Measurements from ENCODE around the gene ATP11A.

DNA sequence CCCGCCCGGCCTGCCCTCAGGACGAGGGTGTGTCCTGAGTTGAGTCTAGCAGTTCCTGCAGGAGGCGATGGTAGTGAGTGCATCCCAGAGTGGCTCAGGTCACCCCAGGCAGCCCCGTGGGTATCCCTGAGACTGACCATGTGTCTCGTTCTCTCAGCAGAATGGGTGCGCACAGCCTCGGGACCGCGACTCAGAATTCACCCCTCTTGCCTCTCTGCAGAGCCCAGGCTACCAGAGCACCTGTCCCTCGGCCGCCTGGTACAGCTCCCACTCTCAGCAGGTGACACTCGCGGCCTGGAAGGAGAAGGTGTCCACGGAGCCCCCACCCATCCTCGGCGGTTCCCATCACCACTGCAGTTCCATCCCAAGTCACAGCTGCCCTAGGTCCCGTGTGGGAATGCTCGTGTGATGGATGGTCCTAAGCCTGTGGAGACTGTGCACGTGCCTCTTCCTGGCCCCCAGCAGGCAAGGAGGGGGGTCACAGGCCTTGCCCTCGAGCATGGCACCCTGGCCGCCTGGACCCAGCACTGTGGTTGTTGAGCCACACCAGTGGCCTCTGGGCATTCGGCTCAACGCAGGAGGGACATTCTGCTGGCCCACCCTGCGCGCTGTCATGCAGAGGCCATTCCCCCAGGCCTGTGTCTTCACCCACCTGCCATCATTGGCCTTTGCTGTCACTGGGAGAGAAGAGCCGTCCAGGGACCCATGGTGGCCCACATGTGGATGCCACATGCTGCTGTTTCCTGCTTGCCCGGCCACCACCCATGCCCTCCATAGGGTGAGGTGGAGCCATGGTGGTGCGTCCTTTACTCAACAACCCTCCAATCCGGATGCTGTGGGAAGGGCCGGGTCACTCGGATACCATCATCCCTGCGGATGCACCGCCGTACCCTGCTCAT is 192.1 kb downstream of the ATP11A start:
- TF ChIP-seq POLR2A (IDR thresholded peaks at IDR 0.05), result no peak
- TF ChIP-seq, protein P1, sequence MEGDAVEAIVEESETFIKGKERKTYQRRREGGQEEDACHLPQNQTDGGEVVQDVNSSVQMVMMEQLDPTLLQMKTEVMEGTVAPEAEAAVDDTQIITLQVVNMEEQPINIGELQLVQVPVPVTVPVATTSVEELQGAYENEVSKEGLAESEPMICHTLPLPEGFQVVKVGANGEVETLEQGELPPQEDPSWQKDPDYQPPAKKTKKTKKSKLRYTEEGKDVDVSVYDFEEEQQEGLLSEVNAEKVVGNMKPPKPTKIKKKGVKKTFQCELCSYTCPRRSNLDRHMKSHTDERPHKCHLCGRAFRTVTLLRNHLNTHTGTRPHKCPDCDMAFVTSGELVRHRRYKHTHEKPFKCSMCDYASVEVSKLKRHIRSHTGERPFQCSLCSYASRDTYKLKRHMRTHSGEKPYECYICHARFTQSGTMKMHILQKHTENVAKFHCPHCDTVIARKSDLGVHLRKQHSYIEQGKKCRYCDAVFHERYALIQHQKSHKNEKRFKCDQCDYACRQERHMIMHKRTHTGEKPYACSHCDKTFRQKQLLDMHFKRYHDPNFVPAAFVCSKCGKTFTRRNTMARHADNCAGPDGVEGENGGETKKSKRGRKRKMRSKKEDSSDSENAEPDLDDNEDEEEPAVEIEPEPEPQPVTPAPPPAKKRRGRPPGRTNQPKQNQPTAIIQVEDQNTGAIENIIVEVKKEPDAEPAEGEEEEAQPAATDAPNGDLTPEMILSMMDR (IDR thresholded peaks at IDR 0.05), result no peak

All from thyroid gland (tissue), 4 donors.